H1 (cell line): ENCODE data around the gene PIP4K2C.
"Not testable (repeated sequence)": the region's sequence is repeated elsewhere in the genome, so short reads cannot be mapped to it uniquely, and the experiment has no call there.

Experiments
- BACH1 ChIP-seq: IDR thresholded peaks from 2 replicates; pipeline ENCODE4 v1.6.1; 2012; ENCODE audit warnings: low read length, improper control_type of control experiment
- CHD7 ChIP-seq: fragments of 300-600 bp; sonication (generic); IDR thresholded peaks from 2 replicates; pipeline ENCODE4 v1.7.1; 2012; ENCODE audit warnings: low read length, moderate library complexity, mild to moderate bottlenecking, inconsistent platforms; ENCODE audit not compliant: insufficient replicate concordance
- EP300 ChIP-seq, 2 experiments: IDR thresholded peaks; 1 replicate in 1 of 2; 2 replicates in 1 of 2; pipeline ENCODE4 v1.6.1; 2011 to 2012; ENCODE audit warnings: low read depth in 2 of 2, low read length in 2 of 2, mild to moderate bottlenecking in 2 of 2, borderline replicate concordance in 1 of 2, inconsistent platforms in 1 of 2, moderate library complexity in 1 of 2
- JUND ChIP-seq: IDR thresholded peaks from 2 replicates; pipeline ENCODE4 v1.6.1; 2011; ENCODE audit warnings: mild to moderate bottlenecking, improper control_type of control experiment, low read length
- MAX ChIP-seq: IDR thresholded peaks from 2 replicates; pipeline ENCODE4 v1.6.1; 2012; ENCODE audit warnings: inconsistent platforms
- RAD21 ChIP-seq, 2 experiments: IDR thresholded peaks in 1 of 2; conservative IDR thresholded peaks in 1 of 2; 2 replicates each; pipeline ENCODE4 v1.6.1; 2011; ENCODE audit warnings: low read depth in 2 of 2, low read length in 2 of 2, improper control_type of control experiment in 1 of 2, inconsistent platforms in 1 of 2, mild to moderate bottlenecking in 1 of 2, moderate library complexity in 1 of 2
- SP4 ChIP-seq: IDR thresholded peaks from 2 replicates; pipeline ENCODE4 v1.6.1; 2012; ENCODE audit warnings: low read length, inconsistent platforms
- SRF ChIP-seq: IDR thresholded peaks from 2 replicates; pipeline ENCODE4 v1.6.1; 2011; ENCODE audit warnings: mild to moderate bottlenecking, low read depth, low read length, moderate library complexity
- SUZ12 ChIP-seq: fragments of 200-600 bp; sonication (generic); IDR thresholded peaks from 2 replicates; pipeline ENCODE4 v1.6.1; 2012; ENCODE audit warnings: mild to moderate bottlenecking, inconsistent platforms, low read length, moderate library complexity, mixed read lengths
- TCF12 ChIP-seq: IDR thresholded peaks from 2 replicates; pipeline ENCODE4 v1.6.1; 2011; ENCODE audit warnings: low read depth, mild to moderate bottlenecking, low read length
- TF ChIP-seq, protein P1 (sequence below), 3 experiments: IDR thresholded peaks; 1 replicate in 2 of 3; 2 replicates in 1 of 3; pipeline versions ENCODE4 v1.5.1 to v1.6.1; 2011; ENCODE audit warnings: low read length in 3 of 3, mild to moderate bottlenecking in 3 of 3, inconsistent platforms in 2 of 3, low read depth in 1 of 3, moderate library complexity in 1 of 3; ENCODE audit not compliant: insufficient read depth in 1 of 3; ENCODE audit errors: control extremely low read depth in 1 of 3
- TF ChIP-seq, protein P2 (sequence below): IDR thresholded peaks from 2 replicates; pipeline ENCODE4 v1.6.1; 2011; ENCODE audit warnings: low read length, improper control_type of control experiment

DNA sequence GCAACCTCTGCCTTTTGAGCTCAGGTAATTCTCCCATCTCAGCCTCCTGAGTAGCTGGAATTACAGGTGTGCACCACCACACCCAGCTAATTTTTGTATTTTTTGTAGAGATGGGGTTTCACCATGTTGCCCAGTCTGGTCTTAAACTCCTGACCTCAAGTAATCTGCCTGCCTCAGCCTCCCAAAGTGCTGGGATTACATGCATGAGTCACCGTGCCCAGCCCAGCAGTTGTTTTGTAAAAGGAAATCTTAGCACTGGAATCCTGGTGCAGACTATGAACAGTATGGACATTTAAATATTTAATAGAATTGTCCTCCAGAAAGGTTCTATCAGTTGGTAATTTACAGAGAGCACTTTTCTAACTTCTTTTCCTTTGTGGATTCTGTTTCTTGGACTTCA lies 29.9 kb upstream of the PIP4K2C start:
- not testable (repeated sequence) for TF ChIP-seq CHD7; BACH1; SP4; TCF12; RAD21 (IDR thresholded peaks at IDR 0.05 in 1 of 2, conservative IDR thresholded peaks at IDR 0.05 in 1 of 2; ENCODE audit: low read depth in 2 of 2, low read length in 2 of 2); MAX; JUND; EP300 (IDR thresholded peaks at IDR 0.05; ENCODE audit: borderline replicate concordance in 1 of 2, low read depth in 2 of 2, low read length in 2 of 2); SRF; SUZ12
- TF ChIP-seq, protein P1, sequence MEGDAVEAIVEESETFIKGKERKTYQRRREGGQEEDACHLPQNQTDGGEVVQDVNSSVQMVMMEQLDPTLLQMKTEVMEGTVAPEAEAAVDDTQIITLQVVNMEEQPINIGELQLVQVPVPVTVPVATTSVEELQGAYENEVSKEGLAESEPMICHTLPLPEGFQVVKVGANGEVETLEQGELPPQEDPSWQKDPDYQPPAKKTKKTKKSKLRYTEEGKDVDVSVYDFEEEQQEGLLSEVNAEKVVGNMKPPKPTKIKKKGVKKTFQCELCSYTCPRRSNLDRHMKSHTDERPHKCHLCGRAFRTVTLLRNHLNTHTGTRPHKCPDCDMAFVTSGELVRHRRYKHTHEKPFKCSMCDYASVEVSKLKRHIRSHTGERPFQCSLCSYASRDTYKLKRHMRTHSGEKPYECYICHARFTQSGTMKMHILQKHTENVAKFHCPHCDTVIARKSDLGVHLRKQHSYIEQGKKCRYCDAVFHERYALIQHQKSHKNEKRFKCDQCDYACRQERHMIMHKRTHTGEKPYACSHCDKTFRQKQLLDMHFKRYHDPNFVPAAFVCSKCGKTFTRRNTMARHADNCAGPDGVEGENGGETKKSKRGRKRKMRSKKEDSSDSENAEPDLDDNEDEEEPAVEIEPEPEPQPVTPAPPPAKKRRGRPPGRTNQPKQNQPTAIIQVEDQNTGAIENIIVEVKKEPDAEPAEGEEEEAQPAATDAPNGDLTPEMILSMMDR (IDR thresholded peaks at IDR 0.05; ENCODE audit: control extremely low read depth in 1 of 3, insufficient read depth in 1 of 3, low read depth in 1 of 3, low read length in 3 of 3): not testable (repeated sequence)
- TF ChIP-seq, protein P2, sequence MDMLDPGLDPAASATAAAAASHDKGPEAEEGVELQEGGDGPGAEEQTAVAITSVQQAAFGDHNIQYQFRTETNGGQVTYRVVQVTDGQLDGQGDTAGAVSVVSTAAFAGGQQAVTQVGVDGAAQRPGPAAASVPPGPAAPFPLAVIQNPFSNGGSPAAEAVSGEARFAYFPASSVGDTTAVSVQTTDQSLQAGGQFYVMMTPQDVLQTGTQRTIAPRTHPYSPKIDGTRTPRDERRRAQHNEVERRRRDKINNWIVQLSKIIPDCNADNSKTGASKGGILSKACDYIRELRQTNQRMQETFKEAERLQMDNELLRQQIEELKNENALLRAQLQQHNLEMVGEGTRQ: not testable (repeated sequence)
